CD4-positive, alpha-beta T cell treated with Interleukin-1 beta for 1 hour (primary cell): ENCODE data around the gene SYT15.
"Not testable (repeated sequence)": the region's sequence is repeated elsewhere in the genome, so short reads cannot be mapped to it uniquely, and the experiment has no call there.

Experiments used
- DNase-seq, 2 donors: peaks; one replicate each; pipeline ENCODE4 v3.0.0-alpha.2; 2020 to 2022

The SYT15 gene

DNA sequence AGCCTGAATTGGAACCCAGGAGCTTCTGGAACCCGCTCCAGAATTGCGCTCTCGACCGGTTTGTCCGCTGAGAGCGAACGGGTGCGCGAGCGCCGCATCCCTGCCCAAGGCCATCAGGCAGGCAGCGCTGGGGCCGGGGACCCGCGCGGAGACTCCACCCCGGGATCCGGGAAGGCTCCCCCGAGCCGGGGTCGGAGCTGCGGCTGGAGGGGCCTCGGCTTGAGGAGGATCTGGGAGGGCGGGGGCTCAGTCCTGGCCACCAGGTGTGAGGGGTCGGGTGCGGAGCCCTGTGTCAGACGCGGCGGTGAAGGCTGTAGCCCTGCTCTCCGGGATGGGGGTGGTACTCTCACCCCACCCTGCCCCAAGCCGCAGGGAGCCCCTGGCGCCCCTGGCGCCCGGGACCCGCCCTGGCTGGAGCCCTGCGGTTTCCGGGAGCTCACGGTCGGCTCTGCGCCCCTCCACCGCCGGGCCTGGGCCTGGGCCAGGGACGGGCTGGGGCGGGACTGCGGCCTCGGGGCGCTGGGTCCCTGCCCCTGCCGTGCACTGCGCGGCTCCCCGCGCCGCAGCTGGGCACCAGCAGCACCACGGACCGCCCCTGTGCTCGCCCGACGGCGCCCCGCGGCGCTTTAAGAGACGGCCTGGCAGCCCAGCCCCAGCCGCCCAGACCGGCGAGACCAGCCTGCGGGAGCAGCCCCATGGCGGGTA, at the start of gene SYT15:
TSS of gene SYT15 (plus strand) at position 655 of the 705 bp plus-strand sequence. CDS start at position 696, 41 bp downstream.
- not testable (repeated sequence) for DNase-seq

- DNase-seq, result not testable (repeated sequence)
These were observed 49.2 kb upstream of the SYT15 start for GRCh38 chr10:46529742-46530141.

DNA sequence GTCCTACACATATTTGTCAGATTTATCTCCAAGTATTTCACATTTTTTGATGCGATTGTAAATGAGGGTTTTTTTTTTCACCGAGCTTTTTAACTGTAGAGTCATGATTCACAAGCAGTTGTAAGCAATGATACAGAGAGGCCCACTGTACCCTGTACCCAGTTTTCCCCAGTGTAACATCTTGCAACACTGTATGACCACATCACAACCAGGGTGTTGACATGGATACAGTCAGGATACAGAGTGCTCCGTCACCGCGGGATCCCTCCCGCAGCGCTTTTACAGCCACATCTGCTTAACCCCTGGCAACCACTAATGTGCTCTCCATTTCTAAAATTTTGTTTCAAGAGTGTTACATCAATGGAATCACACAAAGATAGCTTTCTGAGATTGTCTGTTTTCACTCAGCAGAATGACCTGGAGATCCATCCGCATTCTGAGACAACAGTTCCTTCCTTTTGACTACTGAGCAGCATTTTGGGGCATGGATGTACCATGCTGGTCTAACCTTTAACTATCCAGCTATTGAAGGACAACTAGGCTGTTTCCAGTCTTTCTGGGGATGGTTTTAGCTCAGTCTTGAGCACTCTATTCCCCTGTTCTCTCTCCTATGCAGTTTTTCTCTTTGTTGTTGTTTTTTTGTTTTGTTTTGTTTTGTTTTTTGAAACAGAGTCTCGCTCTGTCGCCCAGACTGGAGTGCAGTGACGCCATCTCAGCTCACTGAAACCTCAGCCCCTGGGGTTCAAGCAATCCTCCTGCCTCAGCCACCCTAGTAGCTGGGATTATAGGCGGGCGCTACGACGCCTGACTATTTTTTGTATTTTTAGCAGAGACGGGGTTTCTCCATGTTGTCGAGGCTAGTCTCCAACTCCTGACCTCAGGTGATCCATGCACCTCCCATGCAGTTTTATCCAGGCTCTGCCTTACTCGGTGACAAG, 48.4 kb upstream of the SYT15 start:
- no peak for DNase-seq

- DNase-seq, result not testable (repeated sequence)
These were observed 46.7 kb upstream of the SYT15 start for GRCh38 chr10:46532256-46532655.

DNA sequence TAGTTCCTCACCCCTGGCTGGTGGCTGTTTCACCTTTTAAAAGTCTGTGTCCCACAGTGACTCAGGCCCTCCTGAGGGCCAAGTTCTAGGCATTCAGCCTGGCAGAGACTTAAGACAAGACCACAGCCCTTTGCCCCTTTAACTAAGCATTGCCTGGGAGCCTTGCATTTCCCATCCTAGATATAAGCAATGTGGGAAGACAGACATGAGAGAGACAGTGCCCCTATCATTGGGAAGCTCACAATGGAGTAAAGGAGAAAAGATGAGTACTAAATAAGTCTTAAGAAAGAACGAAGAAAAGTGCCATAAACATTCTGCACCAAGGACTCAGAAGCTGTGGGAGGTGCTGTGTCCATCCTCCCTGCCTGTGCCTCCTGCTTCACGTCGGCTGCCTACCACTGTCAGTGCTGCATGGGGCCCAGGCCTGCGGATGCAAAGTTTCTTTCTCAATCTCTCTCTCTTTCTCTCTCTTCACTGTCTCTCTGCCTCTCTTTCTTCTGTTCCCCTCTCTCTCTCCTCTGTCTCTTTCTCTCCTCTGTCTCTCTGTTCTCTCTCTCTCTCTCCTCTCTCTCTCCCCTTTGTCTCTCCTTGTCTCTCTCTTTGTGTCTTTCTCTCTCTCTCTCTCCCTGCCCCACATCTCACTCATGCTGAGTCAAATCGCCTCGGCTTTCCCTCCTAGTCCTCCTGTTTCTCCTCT, 44.0 kb upstream of the SYT15 start:
- no peak for DNase-seq

- DNase-seq, result no peak
These were observed 42.8 kb upstream of the SYT15 start for GRCh38 chr10:46536171-46536570.

DNA sequence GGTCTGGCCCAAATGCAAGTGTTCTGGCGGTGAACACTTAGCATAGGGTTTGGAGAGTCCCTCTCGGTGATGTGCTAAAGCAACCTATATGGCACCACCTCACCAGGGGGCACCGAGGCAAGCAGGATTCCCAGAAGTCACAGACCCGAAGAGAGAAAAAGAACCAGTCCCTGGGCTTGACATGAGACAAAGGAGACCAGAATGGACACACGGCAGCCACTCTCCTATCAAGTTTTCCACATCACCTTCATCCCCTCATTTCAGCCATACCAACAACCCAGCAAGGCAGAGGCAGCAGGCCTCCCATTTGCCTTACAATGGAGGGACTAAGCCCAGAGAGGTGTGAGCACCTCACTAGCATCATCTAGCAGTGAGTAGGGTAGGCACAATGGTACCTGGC, 42.1 kb upstream of the SYT15 start:
- DNase-seq, result no peak

- no peak for DNase-seq
These were observed 41.6 kb upstream of the SYT15 start for GRCh38 chr10:46537309-46537708.

DNA sequence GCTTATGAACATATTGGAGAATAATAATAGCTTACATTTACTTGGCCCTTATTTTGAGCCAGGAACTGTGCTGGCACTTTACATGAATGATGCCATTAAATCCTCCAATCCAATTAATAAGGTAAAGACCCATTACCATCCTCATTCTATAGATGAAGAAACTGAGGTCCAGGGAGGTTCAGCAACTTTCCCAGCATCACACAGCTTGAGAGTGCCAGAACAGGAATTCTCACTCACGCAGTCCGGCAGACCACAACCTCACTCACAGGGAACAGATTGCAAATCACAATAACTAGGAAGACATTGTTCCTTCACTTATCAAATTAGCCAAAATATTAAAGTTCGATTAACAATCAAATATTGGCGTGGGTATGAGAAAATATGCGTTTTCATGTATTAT, 40.8 kb upstream of the SYT15 start:
- DNase-seq, result no peak

DNA sequence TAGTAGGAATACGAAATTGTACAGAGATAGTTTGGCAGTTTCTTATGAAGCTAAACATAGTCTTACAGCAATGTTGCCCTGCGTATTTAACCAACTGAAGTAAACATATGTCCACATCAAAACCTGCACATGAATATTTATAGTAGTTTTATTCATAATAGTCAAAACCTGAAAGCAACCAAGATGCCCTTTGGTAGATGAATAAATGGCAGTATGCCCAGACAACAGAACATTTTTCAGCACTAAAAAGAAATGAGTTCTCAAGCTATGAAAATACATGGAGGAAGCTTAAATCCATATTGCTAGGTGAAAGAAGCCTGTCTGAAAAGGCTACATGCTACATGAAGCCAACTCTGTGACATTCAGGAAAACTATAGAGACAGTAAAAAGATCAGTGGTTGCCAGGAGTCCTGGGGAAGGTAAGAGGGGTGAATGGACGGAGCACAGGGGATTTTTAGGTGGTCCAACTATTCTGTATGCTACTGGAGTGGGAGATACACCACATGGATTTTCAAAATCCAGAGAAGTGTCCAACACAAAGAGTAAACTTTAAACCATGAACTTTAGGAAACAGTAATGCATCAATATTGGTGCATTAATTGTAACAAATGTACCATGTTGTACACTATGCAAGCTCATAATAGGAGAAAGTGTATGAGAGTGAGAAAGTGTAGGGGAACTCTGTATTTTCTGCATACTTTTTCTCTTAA, 40.1 kb upstream of the SYT15 start:
- DNase-seq, result no peak

- no peak for DNase-seq
These were observed 39.1 kb upstream of the SYT15 start for GRCh38 chr10:46539596-46540411.

- no peak for DNase-seq
These were observed 38.4 kb upstream of the SYT15 start for GRCh38 chr10:46540412-46541016.

GRCh38 chr10:46541017-46541661, 37.8 kb upstream of the SYT15 start:
- no peak for DNase-seq

GRCh38 chr10:46541735-46542566, 37.0 kb upstream of the SYT15 start:
- DNase-seq, result no peak

GRCh38 chr10:46542567-46543465, 36.1 kb upstream of the SYT15 start:
- no peak for DNase-seq

GRCh38 chr10:46543466-46544377, 35.2 kb upstream of the SYT15 start:
- DNase-seq, result no peak

- no peak for DNase-seq
These were observed 33.7 kb upstream of the SYT15 start for GRCh38 chr10:46544989-46545791.
